Measurements from ENCODE around the gene CACNA2D4.

DNA sequence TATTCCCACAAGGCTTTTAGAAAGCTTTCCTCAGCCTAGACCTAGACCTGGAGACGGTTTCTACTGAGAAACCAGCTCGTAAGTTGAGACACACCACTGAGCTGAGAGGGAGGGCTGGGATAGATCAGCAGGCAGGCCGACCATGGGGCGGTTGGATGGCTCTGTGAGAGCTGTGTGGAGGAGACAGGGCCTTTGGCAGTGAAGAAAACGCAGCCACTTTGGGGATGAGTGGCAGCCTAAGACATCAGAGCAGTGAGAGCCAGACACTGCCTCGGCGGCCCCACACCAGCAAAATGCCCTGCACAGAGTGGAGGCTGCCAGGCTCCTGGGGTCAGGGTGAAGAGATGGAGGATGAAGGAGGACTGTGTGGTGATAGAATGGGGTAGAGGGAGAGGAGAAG, 46.0 kb downstream of the CACNA2D4 start:
- TF ChIP-seq, protein P1, sequence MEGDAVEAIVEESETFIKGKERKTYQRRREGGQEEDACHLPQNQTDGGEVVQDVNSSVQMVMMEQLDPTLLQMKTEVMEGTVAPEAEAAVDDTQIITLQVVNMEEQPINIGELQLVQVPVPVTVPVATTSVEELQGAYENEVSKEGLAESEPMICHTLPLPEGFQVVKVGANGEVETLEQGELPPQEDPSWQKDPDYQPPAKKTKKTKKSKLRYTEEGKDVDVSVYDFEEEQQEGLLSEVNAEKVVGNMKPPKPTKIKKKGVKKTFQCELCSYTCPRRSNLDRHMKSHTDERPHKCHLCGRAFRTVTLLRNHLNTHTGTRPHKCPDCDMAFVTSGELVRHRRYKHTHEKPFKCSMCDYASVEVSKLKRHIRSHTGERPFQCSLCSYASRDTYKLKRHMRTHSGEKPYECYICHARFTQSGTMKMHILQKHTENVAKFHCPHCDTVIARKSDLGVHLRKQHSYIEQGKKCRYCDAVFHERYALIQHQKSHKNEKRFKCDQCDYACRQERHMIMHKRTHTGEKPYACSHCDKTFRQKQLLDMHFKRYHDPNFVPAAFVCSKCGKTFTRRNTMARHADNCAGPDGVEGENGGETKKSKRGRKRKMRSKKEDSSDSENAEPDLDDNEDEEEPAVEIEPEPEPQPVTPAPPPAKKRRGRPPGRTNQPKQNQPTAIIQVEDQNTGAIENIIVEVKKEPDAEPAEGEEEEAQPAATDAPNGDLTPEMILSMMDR (IDR thresholded peaks at IDR 0.05 in 4 of 5, conservative IDR thresholded peaks at IDR 0.05 in 1 of 5) = no peak
- TF ChIP-seq POLR2A (IDR thresholded peaks at IDR 0.05) = no peak
